HG02885 (cell line): Measurements from ENCODE around the gene USP49.
A peak's percentile ranks its signal among the peaks of the same experiment; 100 is the strongest.

Source experiments
- ATAC-seq: cut with Tn5 transposase; IDR thresholded peaks from one replicate; pipeline ENCODE4 v1.9.1; 2021; ENCODE audit warnings: mild to moderate bottlenecking; ENCODE audit not compliant: unreplicated experiment, poor library complexity

Gene USP49

DNA sequence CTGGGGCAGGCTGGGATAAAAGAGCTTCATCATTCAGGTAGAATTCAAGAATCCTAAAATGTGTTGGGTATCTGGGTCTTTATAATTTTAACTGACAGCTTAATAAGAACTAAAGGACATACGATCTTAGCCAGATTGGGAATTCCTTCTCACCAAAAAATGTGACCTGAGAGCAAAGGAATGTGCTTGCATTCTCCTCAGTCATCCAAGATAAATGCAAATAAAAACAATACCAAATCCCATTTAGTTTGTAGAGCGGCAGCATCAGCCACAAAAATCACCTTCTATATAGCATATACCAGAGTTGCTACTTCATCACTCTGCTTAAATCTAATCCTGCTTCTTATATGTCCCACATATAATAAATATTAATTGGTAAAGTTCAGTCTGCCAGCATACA lies 16.9 kb downstream of the USP49 start:
- no peak for ATAC-seq

DNA sequence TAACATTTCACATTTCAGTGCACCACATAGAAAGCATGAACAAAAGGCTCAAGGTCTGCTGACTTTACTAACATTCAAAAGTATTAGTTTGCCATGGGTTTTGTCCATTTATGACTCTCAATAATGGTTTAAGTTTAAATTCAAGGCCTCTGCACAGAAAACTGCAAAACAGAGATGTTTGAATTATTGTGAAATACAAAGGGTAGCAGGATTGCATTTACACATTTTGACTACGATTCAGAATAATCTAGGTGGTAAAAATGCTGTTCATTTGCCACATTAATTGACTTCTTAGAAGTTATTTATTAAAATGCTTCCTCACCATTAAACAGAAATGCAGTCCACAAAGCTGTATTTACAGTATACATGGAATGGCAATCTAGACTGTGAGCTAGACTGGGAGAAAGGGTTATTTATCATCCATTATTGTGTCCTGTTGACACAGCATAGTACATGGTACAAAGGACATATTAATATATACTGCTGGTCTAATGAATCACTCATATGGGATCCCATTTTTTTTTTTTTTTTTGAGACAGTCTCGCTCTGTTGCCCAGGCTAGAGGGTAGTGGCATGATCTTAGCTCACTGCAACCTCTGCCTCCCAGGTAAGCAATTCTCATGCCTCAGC lies 18.0 kb downstream of the USP49 start:
- no peak for ATAC-seq

GRCh38 chr6:41874741-41875140 lies 20.4 kb downstream of the USP49 start:
- ATAC-seq: no peak

GRCh38 chr6:41872147-41872546 lies 23.0 kb downstream of the USP49 start:
- no peak for ATAC-seq

GRCh38 chr6:41871691-41872090 lies 23.5 kb downstream of the USP49 start:
- ATAC-seq: no peak

DNA sequence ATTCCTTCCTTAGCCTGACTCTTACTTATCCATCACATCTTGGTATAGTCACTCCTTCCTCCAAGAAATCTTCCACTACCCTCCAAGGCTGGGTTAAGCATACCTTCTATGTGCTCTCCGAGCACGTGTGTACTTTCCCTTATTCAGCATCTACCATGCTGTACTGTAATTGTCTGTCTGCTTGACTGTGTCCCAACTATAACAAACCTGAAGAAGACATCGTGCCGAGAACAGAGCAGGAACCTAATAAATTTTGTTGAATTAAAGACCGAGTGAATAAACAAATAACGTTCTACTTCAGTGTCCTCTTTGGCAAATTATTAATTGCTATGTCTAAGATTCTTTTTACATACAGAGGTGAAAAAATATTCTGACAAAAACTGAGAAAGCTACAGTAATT lies 35.8 kb downstream of the USP49 start:
- ATAC-seq: no peak

GRCh38 chr6:41858703-41859102 lies 36.5 kb downstream of the USP49 start:
- no peak for ATAC-seq

DNA sequence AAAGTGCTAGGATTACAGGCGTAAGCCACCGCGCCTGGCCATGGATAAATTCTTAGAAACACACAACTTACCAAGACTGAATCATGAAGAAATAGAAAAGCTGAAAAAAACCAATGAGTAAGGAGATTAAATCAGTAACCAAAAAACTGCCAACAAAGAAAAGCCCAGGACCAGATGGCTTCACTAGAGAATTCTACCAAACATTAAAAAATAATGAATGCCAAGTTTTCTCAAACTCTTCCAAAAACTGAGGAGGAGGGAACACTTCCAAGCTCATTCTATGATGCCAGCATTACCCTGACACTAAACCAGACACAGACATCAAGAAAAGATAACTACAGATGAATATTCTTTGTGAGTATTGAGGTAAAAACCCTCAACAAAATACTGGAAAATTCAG lies 44.3 kb downstream of the USP49 start:
- no peak for ATAC-seq

GRCh38 chr6:41846666-41847237 lies 48.4 kb downstream of the USP49 start:
- ATAC-seq: peak; percentile 50

GRCh38 chr6:41843178-41843577 lies 52.0 kb downstream of the USP49 start:
- ATAC-seq: no peak

- no peak for ATAC-seq
These were observed 54.8 kb downstream of the USP49 start for GRCh38 chr6:41840326-41840725.

- no peak for ATAC-seq
These were observed 58.5 kb downstream of the USP49 start for GRCh38 chr6:41836660-41837052.

- no peak for ATAC-seq
These were observed 59.0 kb downstream of the USP49 start for GRCh38 chr6:41836022-41836659.

DNA sequence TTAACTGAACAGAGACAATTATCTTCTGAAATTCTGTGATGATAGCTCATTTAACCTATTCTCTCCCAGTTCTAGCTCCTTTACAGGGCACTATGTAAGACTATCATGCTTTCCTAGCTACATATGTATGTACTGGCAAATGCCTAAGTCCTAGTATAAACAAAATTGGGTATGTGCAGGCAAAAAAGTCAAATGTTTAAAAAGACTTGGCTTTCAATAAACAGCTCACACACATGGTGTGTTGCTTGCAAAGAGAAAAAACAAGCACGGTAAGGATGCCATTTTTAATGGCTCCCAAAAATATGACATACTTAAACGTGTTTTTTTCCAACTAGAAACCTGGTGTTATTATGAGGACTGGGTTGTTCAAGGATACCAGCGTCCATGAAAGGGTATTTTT lies 62.9 kb downstream of the USP49 start:
- ATAC-seq: no peak

- no peak for ATAC-seq
These were observed 68.7 kb downstream of the USP49 start for GRCh38 chr6:41826343-41827022.

DNA sequence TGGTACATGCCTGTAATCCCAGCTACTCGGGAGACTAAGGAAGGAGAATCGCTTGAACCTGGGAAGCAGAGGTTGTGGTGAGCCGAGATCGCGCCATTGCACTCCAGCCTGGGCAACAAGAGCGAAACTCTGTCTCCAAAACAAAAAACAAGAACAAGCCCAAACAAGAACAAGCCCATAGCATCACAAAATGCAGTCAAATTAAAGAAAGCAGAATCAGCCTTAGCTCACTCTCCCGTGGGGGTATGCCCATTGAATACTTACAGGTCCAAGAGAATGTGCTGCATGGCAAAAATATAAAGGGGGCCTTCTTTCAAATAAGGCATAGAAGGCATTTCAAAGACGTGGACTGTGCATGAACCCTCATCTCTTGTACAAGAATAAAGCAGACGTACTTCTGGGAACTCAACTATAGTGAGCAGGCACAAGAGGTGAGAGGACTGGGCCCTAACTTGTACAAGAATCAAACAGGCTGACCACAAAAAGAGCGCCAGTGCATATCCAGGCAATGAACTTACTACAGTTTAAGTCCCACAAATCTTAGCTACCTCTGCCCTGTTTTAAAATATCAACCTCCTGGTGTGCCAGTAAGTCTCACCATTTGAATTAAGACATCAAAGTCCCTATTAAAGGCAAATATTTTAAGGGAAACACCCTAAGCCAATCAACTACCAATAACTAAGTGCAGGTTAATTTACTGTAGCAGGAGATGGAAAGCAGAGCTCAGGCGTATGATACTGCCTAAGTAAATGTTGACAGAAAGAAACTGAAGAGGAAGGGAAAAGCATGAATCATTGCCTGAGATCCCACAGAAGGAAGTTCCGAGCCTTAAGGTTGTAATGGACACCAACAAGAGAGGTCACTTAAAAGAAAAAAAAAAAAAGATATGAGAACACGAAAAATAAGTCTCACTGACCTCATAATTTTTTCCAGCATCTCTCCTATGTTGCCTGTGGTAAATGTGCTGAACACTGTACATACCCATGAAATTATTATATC lies 70.3 kb downstream of the USP49 start:
- ATAC-seq: no peak

DNA sequence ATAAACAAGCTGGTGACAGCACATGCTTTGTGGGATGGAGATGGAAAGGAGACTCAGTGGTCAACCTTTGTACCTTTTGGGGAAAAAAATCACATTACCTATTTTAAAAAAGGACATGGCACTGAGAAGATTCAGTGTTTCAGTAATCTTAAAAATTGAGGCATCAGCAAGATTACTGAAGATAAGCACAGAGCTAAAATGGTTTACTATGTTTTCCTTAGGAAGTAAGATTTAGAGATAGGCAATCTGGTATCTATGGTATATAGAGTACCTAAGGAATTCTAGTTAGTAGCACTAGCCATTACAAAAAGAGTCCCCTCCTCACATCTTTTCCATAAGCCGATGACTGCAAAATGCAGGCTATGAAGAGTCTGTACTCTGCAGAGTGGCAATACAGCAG lies 72.0 kb downstream of the USP49 start:
- ATAC-seq: no peak

GRCh38 chr6:41822021-41822420 lies 73.2 kb downstream of the USP49 start:
- ATAC-seq: no peak

DNA sequence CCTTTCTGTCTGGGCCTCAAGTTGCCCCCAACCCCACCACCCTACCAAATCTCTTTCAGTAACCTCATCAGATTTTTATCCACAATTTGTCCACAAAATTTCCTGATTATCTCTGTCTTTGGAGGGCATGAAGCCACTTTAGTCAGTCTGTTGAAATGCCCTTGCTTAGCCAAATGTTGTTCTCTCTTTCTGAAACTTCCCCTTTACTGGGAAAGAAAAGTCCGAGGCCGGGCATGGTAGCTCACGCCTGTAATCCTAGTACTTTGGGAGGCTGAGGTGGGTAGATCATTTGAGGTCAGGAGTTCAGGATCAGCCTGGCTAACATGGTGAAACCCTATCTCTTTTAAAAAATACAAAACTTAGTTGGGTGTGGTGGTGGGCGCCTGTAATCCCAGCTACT lies 73.9 kb downstream of the USP49 start:
- no peak for ATAC-seq
